Measurements from ENCODE around the gene GABRP. TPM values are rescaled to one million over a fixed set of nuclear protein-coding genes. Genes with fewer than 3 reads are reported as not detected.

The GABRP gene
- total RNA-seq, 1 experiment from 2014 or later: not detected

- TF ChIP-seq CTCF (IDR thresholded peaks at IDR 0.05; ENCODE audit: unreplicated experiment): no peak
- H3K36me3 Mint-ChIP-seq (ENCODE audit: insufficient read depth, unreplicated experiment): no peaks in the 10 kb centered on the region
- ChIA-PET POLR2A (no interaction called here), CTCF (interaction anchor here (0.6 to 2.0 kb wide), 4 partner anchors 34 to 97 kb away, joined by 3 to 5 read pairs (median 4); no protein-coding TSS in a partner anchor)
- peaks cover 8% of the 10 kb centered on the region for H3K9me3 Mint-ChIP-seq (ENCODE audit: unreplicated experiment)
- no peaks in the 10 kb centered on the region for H3K27me3 Mint-ChIP-seq (ENCODE audit: insufficient read depth, unreplicated experiment)
- peaks cover 26% of the 10 kb centered on the region for H3K4me1 Mint-ChIP-seq (ENCODE audit: insufficient read depth, unreplicated experiment)
- BruUV-seq (replicated peaks): no TSS peak
- intact Hi-C loops (cut with micrococcal nuclease): no loop called here
- no peak overlapping the region for H3K27ac Mint-ChIP-seq (ENCODE audit: low read depth, unreplicated experiment)
- no peak overlapping the region for H3K4me3 Mint-ChIP-seq (ENCODE audit: unreplicated experiment)
- no peak for DNase-seq (ENCODE audit: unreplicated experiment)
Observed at GRCh38 chr5:170843870-170844269, 60.3 kb downstream of the GABRP start.

GRCh38 chr5:170844651-170845050 is 61.1 kb downstream of the GABRP start:
- BruUV-seq (replicated peaks): no TSS peak
- TF ChIP-seq CTCF (IDR thresholded peaks at IDR 0.05; ENCODE audit: unreplicated experiment): no peak
- Mint-ChIP-seq H3K4me1 (ENCODE audit: insufficient read depth, unreplicated experiment) (peaks cover 31% of the 10 kb centered on the region), H3K27me3 (ENCODE audit: insufficient read depth, unreplicated experiment) (no peaks in the 10 kb centered on the region), H3K36me3 (ENCODE audit: insufficient read depth, unreplicated experiment) (no peaks in the 10 kb centered on the region), H3K27ac (ENCODE audit: low read depth, unreplicated experiment) (no peak overlapping the region), H3K9me3 (ENCODE audit: unreplicated experiment) (peaks cover 8% of the 10 kb centered on the region), H3K4me3 (ENCODE audit: unreplicated experiment) (no peak overlapping the region)
- intact Hi-C loops (cut with micrococcal nuclease): no loop called here
- ChIA-PET CTCF (interaction anchor here (0.6 to 0.9 kb wide), 2 partner anchors 53 to 96 kb away, joined by 3 to 5 read pairs; no protein-coding TSS in a partner anchor), POLR2A (interaction anchor here (0.7 kb wide), 1 partner anchor 16 kb away, joined by 3 read pairs; no protein-coding TSS in a partner anchor)
- no peak for DNase-seq (ENCODE audit: unreplicated experiment)

- H3K36me3 Mint-ChIP-seq (ENCODE audit: insufficient read depth, unreplicated experiment): no peaks in the 10 kb centered on the region
Observed at GRCh38 chr5:170846416-170846815, 62.9 kb downstream of the GABRP start.

GRCh38 chr5:170846846-170847245 is 63.3 kb downstream of the GABRP start:
- no peak for TF ChIP-seq CTCF (IDR thresholded peaks at IDR 0.05; ENCODE audit: unreplicated experiment)
- intact Hi-C loops (cut with micrococcal nuclease): loop anchor here (1.0 kb wide), 1 partner anchor 98 kb away; no protein-coding TSS in a partner anchor
- Mint-ChIP-seq H3K9me3 (ENCODE audit: unreplicated experiment) (peaks cover 8% of the 10 kb centered on the region), H3K36me3 (ENCODE audit: insufficient read depth, unreplicated experiment) (no peaks in the 10 kb centered on the region), H3K27me3 (ENCODE audit: insufficient read depth, unreplicated experiment) (no peaks in the 10 kb centered on the region), H3K4me3 (ENCODE audit: unreplicated experiment) (no peak overlapping the region), H3K4me1 (ENCODE audit: insufficient read depth, unreplicated experiment) (peaks cover 31% of the 10 kb centered on the region), H3K27ac (ENCODE audit: low read depth, unreplicated experiment) (no peak overlapping the region)
- ChIA-PET POLR2A (no interaction called here), CTCF (interaction anchor here (0.5 kb wide), 1 partner anchor 40 kb away, joined by 3 read pairs; no protein-coding TSS in a partner anchor)
- DNase-seq (ENCODE audit: unreplicated experiment): no peak
- BruUV-seq (replicated peaks): no TSS peak

More at GRCh38 chr5:170846416-170846815, 62.9 kb downstream of the GABRP start:
- CTCF ChIA-PET: no interaction called here
- no peak for DNase-seq (ENCODE audit: unreplicated experiment)
- Mint-ChIP-seq H3K27me3 (ENCODE audit: insufficient read depth, unreplicated experiment) (no peaks in the 10 kb centered on the region), H3K27ac (ENCODE audit: low read depth, unreplicated experiment) (no peak overlapping the region), H3K4me1 (ENCODE audit: insufficient read depth, unreplicated experiment) (peaks cover 31% of the 10 kb centered on the region), H3K9me3 (ENCODE audit: unreplicated experiment) (peaks cover 8% of the 10 kb centered on the region), H3K4me3 (ENCODE audit: unreplicated experiment) (no peak overlapping the region)
- POLR2A ChIA-PET: no interaction called here
- BruUV-seq (replicated peaks): no TSS peak
- intact Hi-C loops (cut with micrococcal nuclease): loop anchor here (1.0 kb wide), 1 partner anchor 99 kb away; no protein-coding TSS in a partner anchor
- TF ChIP-seq CTCF (IDR thresholded peaks at IDR 0.05; ENCODE audit: unreplicated experiment): no peak

Data from MCF 10A (cell line).